Left lung (tissue), 10 donors: ENCODE results near the gene RRP8. TPM values are rescaled to one million over a fixed set of nuclear protein-coding genes. Genes with fewer than 3 reads are reported as not detected.

ENCODE experiments used
- ATAC-seq: fragments of 200-7000 bp; cut with Tn5 transposase; one replicate; pipeline ENCODE4 v1.9.1; 2020; ENCODE audit warnings: moderate library complexity
- DNase-seq, 4 donors: peaks; one replicate each; pipeline ENCODE4 v3.0.0-alpha.2; 2013 to 2020
- H3K27ac ChIP-seq, 2 donors: fragments of 200-600 bp; sonication (generic) in 1 of 2; one replicate each; pipeline versions ENCODE4 v1.5.0 to v1.8.0; 2020 to 2021
- H3K27me3 ChIP-seq, 2 donors: fragments of 200-600 bp; sonication (generic) in 1 of 2; one replicate each; pipeline versions ENCODE4 v1.5.0 to v1.8.0; 2020 to 2021
- H3K36me3 ChIP-seq, 2 donors: fragments of 200-600 bp; sonication (generic) in 1 of 2; one replicate each; pipeline versions ENCODE4 v1.5.0 to v1.8.0; 2020 to 2021
- H3K4me1 ChIP-seq, 2 donors: fragments of 200-600 bp; one replicate each; pipeline ENCODE4 v1.8.0; 2021
- H3K4me3 ChIP-seq, 2 donors: fragments of 200-600 bp; sonication (generic) in 1 of 2; one replicate each; pipeline versions ENCODE4 v1.5.0 to v1.8.0; 2020 to 2021; ENCODE audit warnings: mild to moderate bottlenecking in 1 of 2
- H3K9me3 ChIP-seq, 2 donors: fragments of 200-600 bp; sonication (generic) in 1 of 2; one replicate each; pipeline versions ENCODE4 v1.5.0 to v1.8.0; 2020 to 2021
- CTCF ChIP-seq, 2 donors: fragments of 200-600 bp; sonication (generic) in 1 of 2; IDR thresholded peaks; one replicate each; pipeline versions ENCODE4 v1.5.0 to v1.8.0; 2021; ENCODE audit warnings: antibody characterized with exemption in 2 of 2
- intact Hi-C, 2 donors: fragments of 100-400 bp; cut with DNase I; formaldehyde crosslinking; loops; one replicate each; pipeline versions ENCODE4 v1.11.2 to v1.14.2; 2022
- polyA plus RNA-seq, 6 donors: library from polyadenylated mRNA; unstranded; fragments of 120-200 nt; gene quantifications; one replicate each; pipeline ENCODE4 v1.2.1, GENCODE V29; 2013; ENCODE audit not compliant: insufficient read length in 6 of 6
- total RNA-seq, 2 donors: library from RNA; stranded (reverse); fragmentation: NEBNext Ultra II Directional; extraction: Animal tissue kit (Norgen Biotek cat#: 25700); gene quantifications; one replicate each; pipeline ENCODE4 v1.2.1, GENCODE V29; 2021
- donor health status: DM: no; HTN: yes; CAD: no.
- donor health status: DM: no; HTN: no; CAD: no.

RRP8 gene
- total and polyA plus RNA-seq, 8 donors: 17.0 to 24.4 (median 20.4) TPM

DNA sequence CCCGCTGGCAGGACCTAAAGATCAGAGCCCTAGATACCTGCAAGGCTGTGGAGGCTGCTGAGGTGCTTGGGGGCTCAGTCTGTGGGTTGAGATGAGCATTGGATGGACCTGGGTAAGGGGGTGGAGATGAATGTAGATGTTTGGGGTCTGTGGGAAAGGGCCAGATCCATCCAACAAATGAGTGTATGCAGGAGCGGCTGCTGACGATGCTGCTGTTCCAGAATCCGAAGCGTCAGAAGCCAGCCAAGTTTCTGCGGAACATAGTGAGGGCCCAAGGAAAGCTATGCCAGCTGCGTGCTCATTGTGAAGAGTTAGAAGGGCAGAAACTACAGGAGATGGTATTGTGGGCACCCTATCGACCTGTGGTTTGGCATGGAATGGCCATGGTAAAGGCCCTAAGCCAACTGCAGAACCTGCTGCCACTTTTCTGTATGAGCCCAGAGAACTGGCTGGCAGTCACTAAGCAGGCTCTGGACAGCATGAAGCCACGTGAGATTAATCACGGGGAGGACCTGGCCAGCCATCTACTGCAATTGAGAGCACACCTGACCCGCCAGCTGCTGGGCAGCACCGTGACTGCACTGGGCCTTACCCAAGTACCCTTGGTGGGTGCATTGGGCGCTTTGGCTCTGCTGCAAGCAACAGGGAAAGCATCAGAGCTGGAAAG is 36.6 kb downstream of the RRP8 start:
- intact Hi-C loops: no loop called here
- no peaks in the 10 kb centered on the region for H3K4me1 ChIP-seq
- no peak overlapping the region for H3K27ac ChIP-seq
- H3K36me3 ChIP-seq: peaks cover 0 to 5% of the 10 kb centered on the region in 2 donors
- DNase-seq (no peak), ATAC-seq (no peak)
- no peak for TF ChIP-seq CTCF (IDR thresholded peaks at IDR 0.05)
- peaks cover 0 to 11% of the 10 kb centered on the region in 2 donors for H3K27me3 ChIP-seq
- no peak overlapping the region for H3K4me3 ChIP-seq
- H3K9me3 ChIP-seq: no peaks in the 10 kb centered on the region

GRCh38 chr11:6565988-6566703 is 37.3 kb downstream of the RRP8 start:
- Histone ChIP-seq H3K36me3 (peaks cover 0 to 5% of the 10 kb centered on the region in 2 donors), H3K4me3 (no peak overlapping the region), H3K27me3 (peaks cover 0 to 6% of the 10 kb centered on the region in 2 donors), H3K27ac (no peak overlapping the region), H3K4me1 (no peaks in the 10 kb centered on the region), H3K9me3 (no peaks in the 10 kb centered on the region)
- intact Hi-C loops: no loop called here
- ATAC-seq: no peak
- TF ChIP-seq CTCF (IDR thresholded peaks at IDR 0.05): no peak
- no peak for DNase-seq

GRCh38 chr11:6565325-6565724 is 38.1 kb downstream of the RRP8 start:
- intact Hi-C loops: no loop called here
- ATAC-seq (no peak), DNase-seq (no peak)
- no peak overlapping the region for H3K27ac ChIP-seq
- no peaks in the 10 kb centered on the region for H3K27me3 ChIP-seq
- TF ChIP-seq CTCF (IDR thresholded peaks at IDR 0.05): no peak
- H3K4me1 ChIP-seq: no peaks in the 10 kb centered on the region
- H3K9me3 ChIP-seq: no peaks in the 10 kb centered on the region
- no peak overlapping the region for H3K4me3 ChIP-seq
- H3K36me3 ChIP-seq: peaks cover 0 to 5% of the 10 kb centered on the region in 2 donors

DNA sequence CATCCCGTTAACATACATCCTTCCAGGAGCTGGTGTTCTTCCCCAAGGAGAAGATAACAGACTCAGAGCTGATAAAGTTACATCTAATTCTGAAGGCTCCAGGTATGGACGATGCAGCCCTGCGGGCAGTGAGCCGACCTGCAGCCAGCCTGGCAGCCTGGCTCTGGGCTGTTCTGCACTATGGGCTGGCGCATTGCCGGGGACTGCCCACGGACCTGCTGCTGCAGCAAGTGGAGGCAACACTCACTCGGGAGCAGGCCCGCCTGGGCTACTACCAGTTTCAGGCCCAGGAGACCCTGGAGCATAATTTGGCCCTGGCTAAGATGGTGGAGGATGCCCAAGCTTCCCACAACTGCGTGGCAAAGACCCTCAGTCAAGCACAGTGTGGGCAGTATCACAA is 39.7 kb downstream of the RRP8 start:
- no peaks in the 10 kb centered on the region for H3K27me3 ChIP-seq
- ATAC-seq (no peak), DNase-seq (no peak)
- H3K36me3 ChIP-seq: peaks cover 0 to 5% of the 10 kb centered on the region in 2 donors
- no peaks in the 10 kb centered on the region for H3K4me1 ChIP-seq
- H3K27ac ChIP-seq: no peak overlapping the region
- intact Hi-C loops: no loop called here
- no peak overlapping the region for H3K4me3 ChIP-seq
- H3K9me3 ChIP-seq: no peaks in the 10 kb centered on the region
- TF ChIP-seq CTCF (IDR thresholded peaks at IDR 0.05): no peak

- TF ChIP-seq CTCF (IDR thresholded peaks at IDR 0.05): no peak
- intact Hi-C loops: no loop called here
- no peak overlapping the region for H3K27ac ChIP-seq
Measured at GRCh38 chr11:6563121-6563619, 40.2 kb downstream of the RRP8 start.

More at GRCh38 chr11:6563121-6563619, 40.2 kb downstream of the RRP8 start:
- DNase-seq (no peak), ATAC-seq (no peak)
- Histone ChIP-seq H3K4me1 (no peaks in the 10 kb centered on the region), H3K4me3 (no peak overlapping the region), H3K27me3 (no peaks in the 10 kb centered on the region), H3K9me3 (no peaks in the 10 kb centered on the region), H3K36me3 (peaks cover 0 to 5% of the 10 kb centered on the region in 2 donors)
